Activated CD4-positive, alpha-beta memory T cell treated with anti-CD3 and anti-CD28 coated beads, Interleukin-2, amount 10 ng/mL, durations not matched to agents 7 days and 5 days (primary cell): Measurements from ENCODE around the gene LIMCH1. TPM values are rescaled to one million over a fixed set of nuclear protein-coding genes. Genes with fewer than 3 reads are reported as not detected.

Experiments
- CTCF ChIA-PET: fragments of 350-600 bp; sonication (Branson Sonifier 250); formaldehyde crosslinking; loops from one replicate; lab custom pipeline; 2021; ENCODE audit warnings: antibody characterized with exemption, inconsistent platforms; lab: Charles Lee
- POLR2A ChIA-PET: fragments of 350-600 bp; sonication (Branson Sonifier 250); formaldehyde crosslinking; loops from one replicate; lab custom pipeline; 2021; ENCODE audit warnings: antibody characterized with exemption; lab: Charles Lee
- DNase-seq: peaks from one replicate; pipeline ENCODE4 v3.0.0-alpha.2; 2020
- H3K27ac Mint-ChIP-seq: one replicate; pipeline ENCODE4 v1.8.0; 2021; ENCODE audit warnings: mild to moderate bottlenecking, mixed read lengths
- H3K27me3 Mint-ChIP-seq: one replicate; pipeline ENCODE4 v1.8.0; 2021; ENCODE audit warnings: mixed read lengths
- H3K36me3 Mint-ChIP-seq: one replicate; pipeline ENCODE4 v1.8.0; 2021; ENCODE audit warnings: low read depth, mixed read lengths
- H3K4me1 Mint-ChIP-seq: one replicate; pipeline ENCODE4 v1.8.0; 2021; ENCODE audit warnings: mixed read lengths
- H3K4me3 Mint-ChIP-seq: one replicate; pipeline ENCODE4 v1.8.0; 2021; ENCODE audit warnings: mild to moderate bottlenecking, mixed read lengths
- H3K9me3 Mint-ChIP-seq: one replicate; pipeline ENCODE4 v1.8.0; 2021; ENCODE audit warnings: mixed read lengths
- total RNA-seq, 2 experiments: library from RNA; stranded (reverse); gene quantifications; one replicate each; pipeline ENCODE4 v1.2.3, GENCODE V29; 2021

LIMCH1 gene
- total RNA-seq, 2 experiments from 2014 or later, result not detected

DNA sequence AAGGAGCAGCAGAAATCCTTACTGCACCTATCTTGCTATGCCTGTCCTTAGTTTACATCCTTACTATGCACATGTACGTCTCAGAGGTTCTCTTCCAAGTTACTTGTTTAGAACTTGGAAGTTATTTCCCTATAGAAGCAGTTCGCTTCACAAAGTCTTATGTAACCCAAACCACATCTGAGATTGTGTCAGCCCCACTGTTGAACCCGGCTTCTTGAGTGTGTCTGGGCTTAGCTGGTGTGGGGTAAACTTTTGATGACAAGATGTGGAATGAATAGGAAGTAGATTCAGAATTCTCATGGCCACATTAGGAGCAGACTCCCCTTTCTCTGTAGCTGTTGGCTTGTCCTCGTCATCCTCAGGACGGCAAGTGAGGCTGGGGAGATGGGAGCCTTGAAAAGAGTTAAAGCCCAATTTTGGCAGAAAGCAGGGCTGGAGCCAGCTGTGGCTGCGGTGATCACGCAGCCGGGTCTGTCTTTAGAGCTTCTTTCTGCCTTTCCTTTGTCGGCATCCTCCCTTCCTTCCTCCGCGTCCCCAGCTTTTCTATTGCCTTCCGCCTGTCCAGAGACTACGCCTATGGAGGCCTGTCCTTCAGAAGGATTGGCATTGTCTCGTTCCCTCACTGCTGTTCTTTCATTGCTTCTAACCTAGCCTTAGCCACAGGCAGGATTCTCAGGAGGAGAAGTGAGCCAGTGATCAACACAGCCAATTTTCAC lies 23.0 kb upstream of the LIMCH1 start:
- CTCF ChIA-PET, result no interaction called here
- H3K27ac Mint-ChIP-seq, result no peak overlapping the region
- no peak overlapping the region for H3K4me3 Mint-ChIP-seq
- POLR2A ChIA-PET, result no interaction called here
- no peaks in the 10 kb centered on the region for H3K36me3 Mint-ChIP-seq
- no peak for DNase-seq
- no peaks in the 10 kb centered on the region for H3K27me3 Mint-ChIP-seq
- no peaks in the 10 kb centered on the region for H3K9me3 Mint-ChIP-seq
- no peaks in the 10 kb centered on the region for H3K4me1 Mint-ChIP-seq

DNA sequence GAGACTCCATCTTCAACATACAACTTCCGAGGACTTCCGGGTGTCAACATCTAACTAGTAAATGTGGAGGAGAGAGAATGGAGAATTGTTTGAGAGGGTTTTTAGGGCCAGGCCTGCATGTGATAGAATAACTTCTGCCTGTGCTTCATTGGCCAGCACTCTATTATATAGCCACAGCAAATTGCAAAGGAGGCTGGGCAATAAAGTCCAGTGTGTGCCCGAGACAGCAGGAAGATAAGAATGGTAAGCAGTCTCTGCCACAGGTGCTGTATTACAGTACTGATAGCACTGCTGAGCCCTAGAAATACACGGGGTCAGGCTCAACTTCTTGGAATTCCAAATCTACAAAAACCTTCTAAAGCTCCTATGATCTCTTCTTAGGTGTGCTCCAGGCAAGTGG lies 20.8 kb upstream of the LIMCH1 start:
- Mint-ChIP-seq H3K36me3 (no peaks in the 10 kb centered on the region), H3K9me3 (no peaks in the 10 kb centered on the region), H3K27me3 (no peaks in the 10 kb centered on the region), H3K4me3 (no peak overlapping the region), H3K4me1 (no peaks in the 10 kb centered on the region), H3K27ac (no peak overlapping the region)
- DNase-seq, result no peak
- ChIA-PET CTCF (no interaction called here), POLR2A (no interaction called here)

DNA sequence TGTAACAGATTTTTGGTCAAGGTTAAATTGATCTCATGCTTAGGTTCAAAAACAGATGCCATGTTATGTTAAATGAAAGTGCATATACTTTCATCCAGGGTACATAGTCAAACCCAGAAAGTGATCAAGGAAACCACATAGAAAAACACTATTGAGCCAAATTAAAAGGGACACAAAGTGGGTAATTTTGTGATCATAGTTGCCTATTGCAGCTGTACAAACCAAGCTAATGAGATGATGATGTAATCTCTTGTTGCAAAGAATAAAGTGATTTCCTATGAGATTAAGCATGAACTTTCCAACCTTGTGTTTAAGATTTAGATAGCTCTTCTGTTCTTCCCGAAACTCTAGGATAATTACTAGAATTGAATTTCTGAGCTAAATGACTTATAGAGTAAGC lies 20.2 kb upstream of the LIMCH1 start:
- Mint-ChIP-seq H3K9me3 (no peaks in the 10 kb centered on the region), H3K27me3 (no peaks in the 10 kb centered on the region), H3K27ac (no peak overlapping the region), H3K4me1 (no peaks in the 10 kb centered on the region), H3K36me3 (no peaks in the 10 kb centered on the region), H3K4me3 (no peak overlapping the region)
- DNase-seq, result no peak
- ChIA-PET CTCF (no interaction called here), POLR2A (no interaction called here)

DNA sequence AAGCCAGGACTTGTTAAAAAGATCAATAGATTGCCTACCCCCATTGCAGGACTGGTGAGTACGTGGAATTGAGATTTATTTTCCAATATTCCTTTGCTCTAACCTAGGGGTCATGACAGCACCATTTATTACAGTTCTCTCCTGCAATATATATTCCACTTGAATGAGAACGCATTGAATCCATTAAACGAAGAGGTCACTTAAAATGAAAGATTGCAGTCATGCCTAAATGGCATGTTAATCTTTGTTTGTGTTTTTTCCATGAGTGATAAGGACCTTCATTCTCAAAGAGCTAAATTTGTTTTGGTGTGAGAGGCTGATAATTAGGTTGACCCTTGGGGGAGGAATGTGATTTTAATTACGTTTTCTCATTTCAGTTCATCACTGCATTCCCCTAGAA lies 13.5 kb upstream of the LIMCH1 start:
- ChIA-PET POLR2A (no interaction called here), CTCF (no interaction called here)
- no peak for DNase-seq
- Mint-ChIP-seq H3K4me1 (no peaks in the 10 kb centered on the region), H3K27me3 (no peaks in the 10 kb centered on the region), H3K4me3 (no peak overlapping the region), H3K27ac (no peak overlapping the region), H3K9me3 (no peaks in the 10 kb centered on the region), H3K36me3 (no peaks in the 10 kb centered on the region)

DNA sequence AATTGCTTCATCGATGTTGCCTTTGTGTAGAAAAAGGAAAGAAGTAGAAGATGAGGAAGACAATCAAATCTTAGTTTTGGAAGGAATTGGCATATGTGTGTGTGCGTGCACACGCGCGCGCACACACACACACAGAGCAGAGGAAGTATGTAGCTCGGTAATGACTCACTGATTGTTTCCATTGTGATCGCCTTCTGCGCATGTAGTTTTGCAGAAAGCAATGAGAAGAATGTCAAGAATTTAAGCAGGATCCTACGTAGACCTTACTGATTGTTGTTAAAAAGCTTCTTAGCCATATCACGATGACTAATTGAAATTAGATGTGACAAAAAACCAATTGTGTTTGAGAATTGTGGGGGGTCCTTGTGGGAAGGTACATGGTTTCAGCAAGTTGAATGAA lies 12.8 kb upstream of the LIMCH1 start:
- H3K36me3 Mint-ChIP-seq, result no peaks in the 10 kb centered on the region
- no peak overlapping the region for H3K27ac Mint-ChIP-seq
- ChIA-PET POLR2A (no interaction called here), CTCF (no interaction called here)
- DNase-seq, result no peak
- no peaks in the 10 kb centered on the region for H3K9me3 Mint-ChIP-seq
- H3K4me3 Mint-ChIP-seq, result no peak overlapping the region
- H3K4me1 Mint-ChIP-seq, result no peaks in the 10 kb centered on the region
- H3K27me3 Mint-ChIP-seq, result no peaks in the 10 kb centered on the region

DNA sequence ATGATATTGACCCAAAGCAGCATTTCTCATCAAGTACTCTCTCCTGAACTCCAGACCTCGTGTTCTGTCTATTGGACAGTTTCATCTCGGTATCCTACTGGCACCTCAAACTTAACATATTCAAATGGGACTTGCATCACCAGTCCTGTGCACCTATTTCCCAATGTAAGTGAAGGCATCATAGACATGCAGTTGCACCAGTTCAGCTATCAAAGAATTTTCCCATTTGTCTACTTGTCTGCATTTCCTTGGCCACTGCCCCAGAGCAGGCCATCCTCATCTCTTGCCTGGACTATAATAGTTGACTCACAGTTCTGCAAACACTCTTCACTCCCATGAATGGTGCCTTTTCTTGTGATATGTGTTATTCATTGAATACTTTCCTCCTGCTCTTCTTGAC lies 11.3 kb upstream of the LIMCH1 start:
- H3K27me3 Mint-ChIP-seq, result no peaks in the 10 kb centered on the region
- POLR2A ChIA-PET, result no interaction called here
- CTCF ChIA-PET, result no interaction called here
- H3K4me3 Mint-ChIP-seq, result no peak overlapping the region
- no peaks in the 10 kb centered on the region for H3K36me3 Mint-ChIP-seq
- H3K4me1 Mint-ChIP-seq, result no peaks in the 10 kb centered on the region
- DNase-seq, result no peak
- H3K27ac Mint-ChIP-seq, result no peak overlapping the region
- H3K9me3 Mint-ChIP-seq, result no peaks in the 10 kb centered on the region

DNA sequence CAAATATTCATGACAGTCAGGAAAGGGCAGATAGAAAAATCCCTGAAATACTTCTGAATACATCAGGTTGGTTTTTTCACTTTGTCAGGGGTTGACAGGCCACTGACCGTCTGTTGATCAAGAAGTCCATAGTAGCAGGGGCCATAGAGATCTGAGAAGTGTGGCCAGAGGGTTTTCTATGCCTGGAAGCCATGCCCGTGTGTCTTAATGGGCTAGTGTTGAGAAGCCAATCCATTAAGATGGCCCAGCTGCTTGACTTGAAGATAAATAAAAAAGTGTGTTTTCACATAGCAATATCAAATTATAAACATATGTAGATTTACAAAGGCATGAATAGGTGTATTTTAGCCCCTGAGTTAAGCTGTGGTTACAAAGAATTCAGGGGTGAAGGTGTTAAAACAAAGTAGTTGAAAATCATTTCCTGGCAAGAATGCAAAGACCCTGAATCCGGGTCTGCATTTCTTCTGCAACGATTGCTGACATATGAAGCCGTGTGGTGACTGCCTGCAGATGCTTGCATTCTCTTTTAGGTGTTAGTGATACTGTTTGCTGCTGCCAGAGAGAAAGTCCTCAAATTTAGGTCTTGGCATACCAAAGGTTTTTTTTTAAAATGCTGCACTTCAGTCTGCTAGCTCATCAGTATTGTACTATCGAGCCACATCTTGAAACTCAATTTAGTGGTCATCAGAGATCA lies 9.3 kb upstream of the LIMCH1 start:
- H3K36me3 Mint-ChIP-seq, result no peaks in the 10 kb centered on the region
- CTCF ChIA-PET, result no interaction called here
- no peak for DNase-seq
- H3K9me3 Mint-ChIP-seq, result no peaks in the 10 kb centered on the region
- no peak overlapping the region for H3K4me3 Mint-ChIP-seq
- H3K27me3 Mint-ChIP-seq, result no peaks in the 10 kb centered on the region
- no peaks in the 10 kb centered on the region for H3K4me1 Mint-ChIP-seq
- POLR2A ChIA-PET, result no interaction called here
- no peak overlapping the region for H3K27ac Mint-ChIP-seq

DNA sequence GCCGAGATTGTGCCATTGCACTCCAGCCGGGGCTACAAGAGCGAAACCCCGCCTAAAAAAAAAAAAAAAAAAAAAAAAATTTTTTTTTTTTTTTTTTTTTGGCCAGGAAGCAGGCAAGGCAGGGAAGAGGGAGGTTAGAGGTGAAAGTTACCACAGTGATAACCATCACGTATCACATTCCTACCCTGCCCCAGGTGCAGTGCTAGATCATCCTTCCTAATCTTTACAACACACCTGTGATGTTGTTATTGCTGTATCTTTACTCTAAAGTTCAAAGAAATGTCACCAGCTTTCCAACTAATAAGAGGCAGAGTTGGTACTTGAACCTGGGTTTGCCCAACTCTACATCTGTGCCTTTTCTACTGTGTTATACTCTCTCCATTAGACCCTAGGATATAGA lies 7.2 kb upstream of the LIMCH1 start:
- Mint-ChIP-seq H3K27me3 (no peaks in the 10 kb centered on the region), H3K36me3 (no peaks in the 10 kb centered on the region), H3K4me3 (no peak overlapping the region), H3K27ac (no peak overlapping the region), H3K4me1 (no peaks in the 10 kb centered on the region), H3K9me3 (no peaks in the 10 kb centered on the region)
- POLR2A ChIA-PET, result no interaction called here
- no peak for DNase-seq
- CTCF ChIA-PET, result no interaction called here

DNA sequence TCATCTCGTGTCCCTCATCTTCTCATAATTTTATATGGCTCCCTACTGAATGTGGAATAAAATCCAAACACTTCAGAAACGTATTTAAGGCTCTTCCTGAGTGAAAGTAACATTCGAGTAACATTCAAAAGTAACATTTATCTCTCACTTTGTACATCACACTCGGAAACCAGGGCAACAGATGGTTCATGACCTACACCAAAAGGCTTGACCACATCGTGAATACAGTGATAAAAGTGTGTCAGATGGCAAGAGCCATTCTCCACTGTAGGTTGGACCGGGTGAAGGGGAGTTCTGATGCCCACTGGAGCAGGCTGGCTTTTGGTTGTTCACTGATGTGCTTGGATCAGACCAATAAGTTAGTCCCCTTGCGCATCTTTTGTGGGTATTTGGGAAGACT lies 5.6 kb upstream of the LIMCH1 start:
- POLR2A ChIA-PET, result no interaction called here
- CTCF ChIA-PET, result no interaction called here
- Mint-ChIP-seq H3K36me3 (no peaks in the 10 kb centered on the region), H3K4me1 (no peaks in the 10 kb centered on the region), H3K9me3 (no peaks in the 10 kb centered on the region), H3K27ac (no peak overlapping the region), H3K4me3 (no peak overlapping the region), H3K27me3 (no peaks in the 10 kb centered on the region)
- DNase-seq, result no peak

DNA sequence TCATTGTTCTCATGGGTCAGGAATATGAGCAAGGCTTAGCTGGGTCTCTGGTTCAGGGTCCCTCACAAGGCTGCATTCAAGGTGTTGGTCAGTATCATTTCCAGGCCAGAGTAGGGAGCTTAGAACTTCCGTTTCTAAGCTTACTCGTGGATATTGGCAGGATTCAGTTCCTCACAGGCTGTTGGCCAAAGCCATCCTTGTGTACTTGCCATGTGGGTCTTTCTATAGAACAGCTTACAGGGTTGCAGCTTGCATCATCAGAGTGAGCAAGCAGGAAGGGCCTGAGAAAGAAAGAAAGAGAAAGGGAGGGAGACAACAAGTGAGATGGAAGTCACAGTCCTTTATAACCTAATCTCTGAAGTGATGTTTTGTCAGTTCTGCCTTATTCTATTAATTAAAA lies 5.1 kb upstream of the LIMCH1 start:
- H3K36me3 Mint-ChIP-seq, result no peaks in the 10 kb centered on the region
- ChIA-PET CTCF (no interaction called here), POLR2A (no interaction called here)
- no peak overlapping the region for H3K27ac Mint-ChIP-seq
- no peak for DNase-seq
- H3K4me3 Mint-ChIP-seq, result no peak overlapping the region
- no peaks in the 10 kb centered on the region for H3K4me1 Mint-ChIP-seq
- no peaks in the 10 kb centered on the region for H3K27me3 Mint-ChIP-seq
- H3K9me3 Mint-ChIP-seq, result no peaks in the 10 kb centered on the region

DNA sequence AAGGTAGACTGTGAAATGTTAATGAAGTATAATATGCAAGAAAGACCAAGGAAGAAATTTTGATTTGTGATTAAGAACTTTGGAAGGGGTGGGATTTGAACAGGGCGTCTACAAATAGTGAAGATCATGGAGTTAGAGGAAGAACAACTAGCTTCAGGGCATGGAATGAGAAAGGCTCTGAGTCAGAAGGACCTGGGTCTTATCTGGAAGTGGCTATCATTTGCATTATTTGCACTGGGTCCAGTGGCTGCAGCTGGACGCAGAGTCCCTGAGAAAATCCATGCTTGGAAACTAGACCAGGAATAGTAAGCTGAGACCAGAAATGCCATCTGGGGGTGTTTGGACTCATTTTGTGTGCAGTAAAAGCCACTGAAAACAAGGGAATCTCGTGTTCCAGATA lies 4.3 kb upstream of the LIMCH1 start:
- Mint-ChIP-seq H3K27ac (no peak overlapping the region), H3K27me3 (no peaks in the 10 kb centered on the region), H3K36me3 (no peaks in the 10 kb centered on the region), H3K9me3 (no peaks in the 10 kb centered on the region), H3K4me3 (no peak overlapping the region), H3K4me1 (no peaks in the 10 kb centered on the region)
- ChIA-PET POLR2A (no interaction called here), CTCF (interaction anchor here (0.6 kb wide), 1 partner anchor 1586 kb away, joined by 3 read pairs; no protein-coding TSS in a partner anchor)
- DNase-seq, result no peak

DNA sequence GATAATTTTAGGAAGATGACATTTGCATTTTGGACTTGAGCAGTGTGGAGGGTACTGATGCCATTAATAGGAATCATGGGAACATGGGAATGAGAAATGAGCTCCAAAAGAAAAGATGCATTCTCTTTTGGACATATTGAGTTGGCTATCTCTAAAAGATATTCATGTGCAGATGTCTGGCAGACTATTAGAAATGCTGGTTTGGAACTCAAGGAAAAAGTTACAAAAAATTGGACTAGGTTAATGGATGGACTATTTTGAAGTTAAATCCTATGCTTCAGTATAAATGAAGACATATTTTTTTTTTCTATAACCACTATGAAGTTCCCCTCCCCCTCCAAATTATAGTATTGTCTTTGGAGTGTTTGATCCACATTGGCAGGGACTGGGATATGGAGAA lies 3.6 kb upstream of the LIMCH1 start:
- POLR2A ChIA-PET, result no interaction called here
- Mint-ChIP-seq H3K9me3 (no peaks in the 10 kb centered on the region), H3K4me3 (no peak overlapping the region)

DNA sequence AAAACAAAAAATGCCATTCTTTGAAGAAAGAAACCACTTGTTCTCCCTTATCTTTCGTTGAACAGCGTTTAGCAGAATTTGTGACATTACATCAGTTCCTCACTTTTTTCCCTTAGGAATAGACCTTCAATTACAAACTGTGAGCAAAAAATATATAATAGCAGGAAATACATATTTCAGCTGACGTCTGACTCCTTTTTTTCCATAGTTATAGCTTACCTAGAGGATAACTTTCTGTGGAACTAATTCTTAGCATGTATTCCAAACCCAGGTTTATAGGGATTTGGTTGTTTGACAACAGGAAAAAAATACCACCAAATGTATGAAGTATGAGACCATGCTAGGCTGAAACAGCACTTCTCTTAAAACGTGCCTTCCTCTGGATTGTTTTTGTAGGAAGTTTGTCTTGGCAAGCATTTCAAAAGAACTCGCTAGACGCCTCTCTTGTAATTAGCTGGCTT lies 2.0 kb upstream of the LIMCH1 start:
- H3K27me3 Mint-ChIP-seq, result no peaks in the 10 kb centered on the region
- CTCF ChIA-PET, result no interaction called here
- no peak overlapping the region for H3K4me3 Mint-ChIP-seq
- H3K27ac Mint-ChIP-seq, result no peak overlapping the region
- POLR2A ChIA-PET, result no interaction called here
- no peaks in the 10 kb centered on the region for H3K9me3 Mint-ChIP-seq
- no peaks in the 10 kb centered on the region for H3K4me1 Mint-ChIP-seq
- H3K36me3 Mint-ChIP-seq, result no peaks in the 10 kb centered on the region
- DNase-seq, result no peak

More for the DNA sequence above, 3.6 kb upstream of the LIMCH1 start:
- DNase-seq, result no peak
- no peaks in the 10 kb centered on the region for H3K36me3 Mint-ChIP-seq
- no peaks in the 10 kb centered on the region for H3K4me1 Mint-ChIP-seq
- H3K27me3 Mint-ChIP-seq, result no peaks in the 10 kb centered on the region
- CTCF ChIA-PET, result interaction anchor here (0.6 kb wide), 1 partner anchor 193 kb away, joined by 3 read pairs; no protein-coding TSS in a partner anchor
- no peak overlapping the region for H3K27ac Mint-ChIP-seq
